ENCODE data around the gene WNT16.

GRCh38 chr7:121279822-121280221 is 49.0 kb upstream of the WNT16 start:
- TF ChIP-seq ZNF274 (IDR thresholded peaks at IDR 0.05; ENCODE audit: low read depth, low read length) (no peak), SUZ12 (IDR thresholded peaks at IDR 0.05; ENCODE audit: extremely low read depth, insufficient read depth, insufficient read length) (no peak), YY1 (IDR thresholded peaks at IDR 0.05; ENCODE audit: insufficient read depth, insufficient read length) (no peak)

Measured in NT2/D1 (cell line).